GM23338 (cell line): ENCODE data around the gene FYB2. TPM values are rescaled to one million over a fixed set of nuclear protein-coding genes. Genes with fewer than 3 reads are reported as not detected.

Experiments
- ATAC-seq: fragments of 200-7000 bp; cut with Tn5 transposase; 3 replicates; pipeline ENCODE4 v1.9.1; 2020
- DNase-seq: peaks from one replicate; pipeline ENCODE4 v3.0.0-alpha.2; 2015; ENCODE audit warnings: low spot score
- H2AFZ ChIP-seq: fragments of 200-600 bp; sonication (generic); 2 replicates; pipeline ENCODE4 v1.8.0; 2016; ENCODE audit warnings: antibody characterized with exemption, mild to moderate bottlenecking, moderate library complexity
- H3F3A ChIP-seq: fragments of 200-600 bp; sonication (generic); replicated peaks from 2 replicates; pipeline ENCODE4 v1.8.0; 2017; ENCODE audit warnings: antibody characterized with exemption, mixed run types, low read depth
- H3K27ac ChIP-seq: fragments of 200-600 bp; sonication (generic); 2 replicates; pipeline ENCODE4 v1.6.1; 2016; ENCODE audit warnings: low read depth
- H3K27me3 ChIP-seq: fragments of 200-600 bp; sonication (generic); 2 replicates; pipeline ENCODE4 v1.8.0; 2016; ENCODE audit warnings: mild to moderate bottlenecking, mixed run types, moderate library complexity; ENCODE audit not compliant: insufficient read depth
- H3K36me3 ChIP-seq: fragments of 200-600 bp; sonication (generic); 2 replicates; pipeline ENCODE4 v1.8.0; 2016; ENCODE audit warnings: mild to moderate bottlenecking; ENCODE audit not compliant: insufficient read depth
- H3K4me1 ChIP-seq: fragments of 200-600 bp; sonication (generic); 2 replicates; pipeline ENCODE4 v1.8.0; 2016; ENCODE audit warnings: mild to moderate bottlenecking, moderate library complexity; ENCODE audit not compliant: insufficient read depth
- H3K4me2 ChIP-seq: fragments of 200-600 bp; sonication (generic); 2 replicates; pipeline ENCODE4 v1.7.1; 2017; ENCODE audit warnings: mixed run types
- H3K4me3 ChIP-seq: fragments of 200-600 bp; sonication (generic); 2 replicates; pipeline ENCODE4 v1.6.1; 2016; ENCODE audit warnings: mixed run types
- H3K79me2 ChIP-seq: fragments of 200-600 bp; sonication (generic); replicated peaks from 2 replicates; pipeline ENCODE4 v1.8.0; 2017; ENCODE audit warnings: mild to moderate bottlenecking; ENCODE audit not compliant: insufficient read depth
- H3K9me2 ChIP-seq: fragments of 200-600 bp; sonication (generic); 2 replicates; pipeline ENCODE4 v1.8.0; 2017; ENCODE audit not compliant: insufficient read depth
- H4K20me1 ChIP-seq: fragments of 200-600 bp; sonication (generic); replicated peaks from 2 replicates; pipeline ENCODE4 v1.8.0; 2017; ENCODE audit warnings: mild to moderate bottlenecking; ENCODE audit not compliant: insufficient read depth
- H3K27ac Mint-ChIP-seq: 2 replicates; pipeline ENCODE4 v1.8.0; 2020; ENCODE audit warnings: inconsistent platforms, mild to moderate bottlenecking, moderate library complexity, mixed read lengths
- H3K27me3 Mint-ChIP-seq: 3 replicates; pipeline ENCODE4 v1.8.0; 2022; ENCODE audit warnings: low read depth, mild to moderate bottlenecking, moderate library complexity, mixed read lengths, inconsistent platforms; ENCODE audit not compliant: insufficient read depth, poor library complexity
- H3K36me3 Mint-ChIP-seq: 3 replicates; pipeline ENCODE4 v1.8.0; 2021; ENCODE audit warnings: low read depth, mild to moderate bottlenecking, inconsistent platforms, moderate library complexity, mixed read lengths
- H3K4me1 Mint-ChIP-seq: 3 replicates; pipeline ENCODE4 v1.8.0; 2020; ENCODE audit warnings: mild to moderate bottlenecking, inconsistent platforms, mixed read lengths
- H3K4me3 Mint-ChIP-seq: 3 replicates; pipeline ENCODE4 v1.8.0; 2021; ENCODE audit warnings: moderate library complexity, mild to moderate bottlenecking, inconsistent platforms, mixed read lengths
- H3K9me3 Mint-ChIP-seq: 3 replicates; pipeline ENCODE4 v1.8.0; 2020; ENCODE audit warnings: moderate library complexity, mild to moderate bottlenecking, inconsistent platforms, mixed read lengths
- CREB1 ChIP-seq: fragments of 250-450 bp; sonication (Bioruptor Pico); IDR thresholded peaks from 2 replicates; pipeline ENCODE4 v1.5.0; 2020; ENCODE audit warnings: low read depth, mild to moderate bottlenecking, moderate library complexity
- EZH2 ChIP-seq: fragments of 200-600 bp; sonication (generic); IDR thresholded peaks from one replicate; pipeline ENCODE4 v1.8.0; 2017; ENCODE audit warnings: antibody characterized with exemption, mild to moderate bottlenecking, low read depth; ENCODE audit not compliant: unreplicated experiment
- EZH2phosphoT487 ChIP-seq: fragments of 200-600 bp; sonication (generic); IDR thresholded peaks from one replicate; pipeline ENCODE4 v1.8.1; 2018; ENCODE audit warnings: antibody characterized with exemption; ENCODE audit not compliant: unreplicated experiment
- JUNB ChIP-seq: IDR thresholded peaks from one replicate; pipeline ENCODE4 v1.6.1; 2016; ENCODE audit warnings: antibody characterized with exemption; ENCODE audit not compliant: unreplicated experiment
- NANOG ChIP-seq: IDR thresholded peaks from 2 replicates; pipeline ENCODE4 v1.6.1; 2016; ENCODE audit warnings: antibody characterized with exemption, borderline replicate concordance
- POLR2AphosphoS5 ChIP-seq: IDR thresholded peaks from 2 replicates; pipeline ENCODE4 v1.6.1; 2016; ENCODE audit warnings: antibody characterized with exemption, low read depth
- STAT1 ChIP-seq: IDR thresholded peaks from one replicate; pipeline ENCODE4 v1.6.1; 2016; ENCODE audit warnings: antibody characterized with exemption; ENCODE audit not compliant: unreplicated experiment
- ZNF331 ChIP-seq: fragments of 250-450 bp; sonication (Bioruptor Pico); IDR thresholded peaks from 2 replicates; pipeline ENCODE4 v1.5.0; 2020; ENCODE audit warnings: low read depth, mild to moderate bottlenecking, moderate library complexity
- polyA plus RNA-seq: library from polyadenylated mRNA; unstranded; fragments of >200 nt; fragmentation: Nextera tagmentation; extraction: Ambion mirVana; gene quantifications from 2 replicates; pipeline ENCODE4 v1.2.1, GENCODE V29; 2016
- total RNA-seq: library from RNA; depleted of rRNA; stranded (reverse); fragments of >200 nt; shearing (Covaris generic); gene quantifications from 2 replicates; pipeline ENCODE4 v1.2.3, GENCODE V29; 2014
- TF ChIP-seq, protein P1 (sequence below): fragments of 250-450 bp; sonication (Bioruptor Pico); IDR thresholded peaks from 2 replicates; pipeline ENCODE4 v1.5.0; 2020; ENCODE audit warnings: mild to moderate bottlenecking, moderate library complexity
- TF ChIP-seq, protein P2 (sequence below): IDR thresholded peaks from 2 replicates; pipeline ENCODE4 v1.6.1; 2016; ENCODE audit warnings: antibody characterized with exemption

The FYB2 gene
- total and polyA plus RNA-seq, 2 experiments from 2014 or later = 0.39 TPM; not detected in 1

DNA sequence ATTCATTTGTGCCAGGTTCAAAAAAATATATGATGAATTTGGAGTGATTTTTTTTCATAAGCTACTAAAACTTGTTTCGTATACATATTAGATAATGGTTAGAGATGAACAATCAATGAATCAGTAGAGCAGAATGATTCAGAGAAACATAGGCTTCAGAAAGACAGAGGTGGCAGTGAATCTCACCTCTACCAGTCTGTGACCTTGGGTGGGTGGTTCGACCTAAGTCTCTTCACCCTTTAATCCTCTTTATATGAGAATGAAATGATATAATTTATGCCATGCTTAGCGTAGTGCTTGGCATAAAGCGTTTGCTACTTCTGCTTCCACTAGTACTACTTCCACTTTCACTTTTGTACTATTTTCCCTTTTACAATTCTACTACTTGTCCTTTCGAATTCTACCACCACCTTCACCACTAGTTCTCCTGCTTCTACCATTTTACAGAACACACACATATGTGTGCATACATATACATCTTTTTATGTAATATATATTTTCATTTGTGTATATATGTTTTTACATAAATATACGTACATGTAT, 45.1 kb downstream of the FYB2 start:
- Histone ChIP-seq H3K9me2 (no peaks in the 10 kb centered on the region), H3K79me2 (no peaks in the 10 kb centered on the region), H3K27me3 (no peaks in the 10 kb centered on the region), H2AFZ (no peak overlapping the region), H3K4me1 (no peaks in the 10 kb centered on the region), H4K20me1 (no peaks in the 10 kb centered on the region), H3F3A (no peaks in the 10 kb centered on the region), H3K4me3 (no peak overlapping the region), H3K36me3 (no peaks in the 10 kb centered on the region), H3K4me2 (no peak overlapping the region), H3K27ac (no peak overlapping the region)
- Mint-ChIP-seq H3K36me3 (no peaks in the 10 kb centered on the region), H3K27ac (no peak overlapping the region), H3K4me1 (no peaks in the 10 kb centered on the region), H3K9me3 (no peaks in the 10 kb centered on the region), H3K4me3 (no peak overlapping the region), H3K27me3 (no peaks in the 10 kb centered on the region)
- DNase-seq = no peak
- TF ChIP-seq EZH2phosphoT487 = no peak
- TF ChIP-seq STAT1 = no peak
- no peak for TF ChIP-seq ZNF331
- TF ChIP-seq JUNB = no peak
- no peak for TF ChIP-seq EZH2
- TF ChIP-seq, protein P1, sequence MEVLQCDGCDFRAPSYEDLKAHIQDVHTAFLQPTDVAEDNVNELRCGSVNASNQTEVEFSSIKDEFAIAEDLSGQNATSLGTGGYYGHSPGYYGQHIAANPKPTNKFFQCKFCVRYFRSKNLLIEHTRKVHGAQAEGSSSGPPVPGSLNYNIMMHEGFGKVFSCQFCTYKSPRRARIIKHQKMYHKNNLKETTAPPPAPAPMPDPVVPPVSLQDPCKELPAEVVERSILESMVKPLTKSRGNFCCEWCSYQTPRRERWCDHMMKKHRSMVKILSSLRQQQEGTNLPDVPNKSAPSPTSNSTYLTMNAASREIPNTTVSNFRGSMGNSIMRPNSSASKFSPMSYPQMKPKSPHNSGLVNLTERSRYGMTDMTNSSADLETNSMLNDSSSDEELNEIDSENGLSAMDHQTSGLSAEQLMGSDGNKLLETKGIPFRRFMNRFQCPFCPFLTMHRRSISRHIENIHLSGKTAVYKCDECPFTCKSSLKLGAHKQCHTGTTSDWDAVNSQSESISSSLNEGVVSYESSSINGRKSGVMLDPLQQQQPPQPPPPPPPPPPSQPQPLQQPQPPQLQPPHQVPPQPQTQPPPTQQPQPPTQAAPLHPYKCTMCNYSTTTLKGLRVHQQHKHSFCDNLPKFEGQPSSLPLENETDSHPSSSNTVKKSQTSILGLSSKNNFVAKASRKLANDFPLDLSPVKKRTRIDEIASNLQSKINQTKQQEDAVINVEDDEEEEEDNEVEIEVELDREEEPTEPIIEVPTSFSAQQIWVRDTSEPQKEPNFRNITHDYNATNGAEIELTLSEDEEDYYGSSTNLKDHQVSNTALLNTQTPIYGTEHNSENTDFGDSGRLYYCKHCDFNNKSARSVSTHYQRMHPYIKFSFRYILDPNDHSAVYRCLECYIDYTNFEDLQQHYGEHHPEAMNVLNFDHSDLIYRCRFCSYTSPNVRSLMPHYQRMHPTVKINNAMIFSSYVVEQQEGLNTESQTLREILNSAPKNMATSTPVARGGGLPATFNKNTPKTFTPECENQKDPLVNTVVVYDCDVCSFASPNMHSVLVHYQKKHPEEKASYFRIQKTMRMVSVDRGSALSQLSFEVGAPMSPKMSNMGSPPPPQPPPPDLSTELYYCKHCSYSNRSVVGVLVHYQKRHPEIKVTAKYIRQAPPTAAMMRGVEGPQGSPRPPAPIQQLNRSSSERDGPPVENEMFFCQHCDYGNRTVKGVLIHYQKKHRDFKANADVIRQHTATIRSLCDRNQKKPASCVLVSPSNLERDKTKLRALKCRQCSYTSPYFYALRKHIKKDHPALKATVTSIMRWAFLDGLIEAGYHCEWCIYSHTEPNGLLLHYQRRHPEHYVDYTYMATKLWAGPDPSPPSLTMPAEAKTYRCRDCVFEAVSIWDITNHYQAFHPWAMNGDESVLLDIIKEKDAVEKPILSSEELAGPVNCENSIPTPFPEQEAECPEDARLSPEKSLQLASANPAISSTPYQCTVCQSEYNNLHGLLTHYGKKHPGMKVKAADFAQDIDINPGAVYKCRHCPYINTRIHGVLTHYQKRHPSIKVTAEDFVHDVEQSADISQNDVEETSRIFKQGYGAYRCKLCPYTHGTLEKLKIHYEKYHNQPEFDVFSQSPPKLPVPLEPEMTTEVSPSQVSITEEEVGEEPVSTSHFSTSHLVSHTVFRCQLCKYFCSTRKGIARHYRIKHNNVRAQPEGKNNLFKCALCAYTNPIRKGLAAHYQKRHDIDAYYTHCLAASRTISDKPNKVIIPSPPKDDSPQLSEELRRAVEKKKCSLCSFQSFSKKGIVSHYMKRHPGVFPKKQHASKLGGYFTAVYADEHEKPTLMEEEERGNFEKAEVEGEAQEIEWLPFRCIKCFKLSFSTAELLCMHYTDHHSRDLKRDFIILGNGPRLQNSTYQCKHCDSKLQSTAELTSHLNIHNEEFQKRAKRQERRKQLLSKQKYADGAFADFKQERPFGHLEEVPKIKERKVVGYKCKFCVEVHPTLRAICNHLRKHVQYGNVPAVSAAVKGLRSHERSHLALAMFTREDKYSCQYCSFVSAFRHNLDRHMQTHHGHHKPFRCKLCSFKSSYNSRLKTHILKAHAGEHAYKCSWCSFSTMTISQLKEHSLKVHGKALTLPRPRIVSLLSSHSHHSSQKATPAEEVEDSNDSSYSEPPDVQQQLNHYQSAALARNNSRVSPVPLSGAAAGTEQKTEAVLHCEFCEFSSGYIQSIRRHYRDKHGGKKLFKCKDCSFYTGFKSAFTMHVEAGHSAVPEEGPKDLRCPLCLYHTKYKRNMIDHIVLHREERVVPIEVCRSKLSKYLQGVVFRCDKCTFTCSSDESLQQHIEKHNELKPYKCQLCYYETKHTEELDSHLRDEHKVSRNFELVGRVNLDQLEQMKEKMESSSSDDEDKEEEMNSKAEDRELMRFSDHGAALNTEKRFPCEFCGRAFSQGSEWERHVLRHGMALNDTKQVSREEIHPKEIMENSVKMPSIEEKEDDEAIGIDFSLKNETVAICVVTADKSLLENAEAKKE (CRISPR knock-in tag) = no peak
- TF ChIP-seq POLR2AphosphoS5 = no peak
- TF ChIP-seq NANOG = no peak
- TF ChIP-seq CREB1 (CRISPR knock-in tag) = no peak
- TF ChIP-seq, protein P2, sequence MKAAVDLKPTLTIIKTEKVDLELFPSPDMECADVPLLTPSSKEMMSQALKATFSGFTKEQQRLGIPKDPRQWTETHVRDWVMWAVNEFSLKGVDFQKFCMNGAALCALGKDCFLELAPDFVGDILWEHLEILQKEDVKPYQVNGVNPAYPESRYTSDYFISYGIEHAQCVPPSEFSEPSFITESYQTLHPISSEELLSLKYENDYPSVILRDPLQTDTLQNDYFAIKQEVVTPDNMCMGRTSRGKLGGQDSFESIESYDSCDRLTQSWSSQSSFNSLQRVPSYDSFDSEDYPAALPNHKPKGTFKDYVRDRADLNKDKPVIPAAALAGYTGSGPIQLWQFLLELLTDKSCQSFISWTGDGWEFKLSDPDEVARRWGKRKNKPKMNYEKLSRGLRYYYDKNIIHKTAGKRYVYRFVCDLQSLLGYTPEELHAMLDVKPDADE = no peak
- ATAC-seq = no peak
